Brain microvascular endothelial cell (primary cell): ENCODE data around the gene ACP7.

Experiments used
- DNase-seq: peaks from one replicate; pipeline ENCODE4 v3.0.0-alpha.2; 2020
- H3K27ac ChIP-seq: fragments of 250-450 bp; sonication (Bioruptor Pico); 2 replicates; pipeline ENCODE4 v1.5.1; 2020; ENCODE audit warnings: mild to moderate bottlenecking, moderate library complexity
- H3K27me3 ChIP-seq: fragments of 250-450 bp; sonication (Bioruptor Pico); replicated peaks from 2 replicates; pipeline ENCODE4 v1.5.1; 2020; ENCODE audit warnings: mild to moderate bottlenecking
- H3K36me3 ChIP-seq: fragments of 250-450 bp; sonication (Bioruptor Pico); replicated peaks from 2 replicates; pipeline ENCODE4 v1.5.1; 2020; ENCODE audit warnings: mild to moderate bottlenecking
- H3K4me3 ChIP-seq: 2 replicates; pipeline ENCODE4 v1.5.1; 2011; ENCODE audit warnings: low read depth, mild to moderate bottlenecking, control low read depth, low read length, moderate library complexity
- CTCF ChIP-seq: IDR thresholded peaks from 2 replicates; pipeline ENCODE4 v1.5.1; 2011; ENCODE audit warnings: low read depth, mild to moderate bottlenecking, moderate library complexity, low read length, control low read depth, inconsistent platforms; ENCODE audit errors: missing control alignments
- in situ Hi-C: cut with HindIII; loops from 2 replicates; pipeline ENCODE4 v1.10.0; 2017; ENCODE audit warnings: low sequenced_read_pairs, low pct_ligation_motif_present

ACP7 gene

GRCh38 chr19:39154100-39154628 is 70.0 kb downstream of the ACP7 start:
- no peaks in the 10 kb centered on the region for H3K27me3 ChIP-seq
- H3K27ac ChIP-seq = no peak overlapping the region
- DNase-seq = no peak
- in situ Hi-C loops = no loop called here
- no peak overlapping the region for H3K4me3 ChIP-seq
- no peak for TF ChIP-seq CTCF
- H3K36me3 ChIP-seq = no peaks in the 10 kb centered on the region

- in situ Hi-C loops = no loop called here
- Histone ChIP-seq H3K27me3 (no peaks in the 10 kb centered on the region), H3K36me3 (no peaks in the 10 kb centered on the region), H3K27ac (no peak overlapping the region), H3K4me3 (no peak overlapping the region)
- no peak for DNase-seq
- TF ChIP-seq CTCF = no peak
These were observed 70.5 kb downstream of the ACP7 start for GRCh38 chr19:39154629-39155100.

GRCh38 chr19:39155114-39155700 is 71.0 kb downstream of the ACP7 start:
- Histone ChIP-seq H3K27me3 (no peaks in the 10 kb centered on the region), H3K27ac (no peak overlapping the region), H3K36me3 (no peaks in the 10 kb centered on the region), H3K4me3 (no peak overlapping the region)
- DNase-seq = no peak
- TF ChIP-seq CTCF = no peak
- in situ Hi-C loops = no loop called here

- Histone ChIP-seq H3K27me3 (no peaks in the 10 kb centered on the region), H3K36me3 (no peaks in the 10 kb centered on the region), H3K4me3 (no peak overlapping the region), H3K27ac (no peak overlapping the region)
- in situ Hi-C loops = no loop called here
- no peak for DNase-seq
- no peak for TF ChIP-seq CTCF
These were observed 71.6 kb downstream of the ACP7 start for GRCh38 chr19:39155741-39156140.

GRCh38 chr19:39156326-39157230 is 72.4 kb downstream of the ACP7 start:
- in situ Hi-C loops = no loop called here
- no peaks in the 10 kb centered on the region for H3K27me3 ChIP-seq
- no peak overlapping the region for H3K27ac ChIP-seq
- DNase-seq = peak; percentile 8
- H3K36me3 ChIP-seq = no peaks in the 10 kb centered on the region
- peak overlapping the region; percentile 37 for H3K4me3 ChIP-seq
- TF ChIP-seq CTCF = no peak
